Activated naive CD4-positive, alpha-beta T cell treated with anti-CD3 and anti-CD28 coated beads, Interleukin-2, amount 50 U/mL, for 72 hours (primary cell): ENCODE measurements around the gene TNFSF11. TPM values are rescaled to one million over a fixed set of nuclear protein-coding genes. Genes with fewer than 3 reads are reported as not detected.

Experiments used
- ATAC-seq, 2 donors: fragments of 150-1000 bp; cut with Tn5 transposase; 2 replicates each; pipeline ENCODE4 v1.10.0; 2021; ENCODE audit warnings: mild to moderate bottlenecking in 2 of 2, moderate library complexity in 2 of 2
- DNase-seq, 2 donors: peaks; one replicate each; pipeline ENCODE4 v3.0.0; 2021 to 2022; ENCODE audit warnings: low spot score in 2 of 2
- H3K27ac Mint-ChIP-seq, 2 donors: one replicate each; pipeline ENCODE4 v1.8.0; 2022; ENCODE audit warnings: mild to moderate bottlenecking in 2 of 2, mixed read lengths in 2 of 2
- H3K36me3 Mint-ChIP-seq, 2 donors: one replicate each; pipeline ENCODE4 v1.8.0; 2022; ENCODE audit warnings: mixed read lengths in 2 of 2
- H3K9me3 Mint-ChIP-seq, 2 donors: one replicate each; pipeline ENCODE4 v1.8.0; 2022; ENCODE audit warnings: mixed read lengths in 2 of 2
- total RNA-seq, 2 donors: library from RNA; stranded (reverse); gene quantifications; one replicate each; pipeline ENCODE4 v1.2.3, GENCODE V29; 2022

The TNFSF11 gene
- total RNA-seq, 2 donors from 2014 or later = 0.32 to 0.37 TPM

DNA sequence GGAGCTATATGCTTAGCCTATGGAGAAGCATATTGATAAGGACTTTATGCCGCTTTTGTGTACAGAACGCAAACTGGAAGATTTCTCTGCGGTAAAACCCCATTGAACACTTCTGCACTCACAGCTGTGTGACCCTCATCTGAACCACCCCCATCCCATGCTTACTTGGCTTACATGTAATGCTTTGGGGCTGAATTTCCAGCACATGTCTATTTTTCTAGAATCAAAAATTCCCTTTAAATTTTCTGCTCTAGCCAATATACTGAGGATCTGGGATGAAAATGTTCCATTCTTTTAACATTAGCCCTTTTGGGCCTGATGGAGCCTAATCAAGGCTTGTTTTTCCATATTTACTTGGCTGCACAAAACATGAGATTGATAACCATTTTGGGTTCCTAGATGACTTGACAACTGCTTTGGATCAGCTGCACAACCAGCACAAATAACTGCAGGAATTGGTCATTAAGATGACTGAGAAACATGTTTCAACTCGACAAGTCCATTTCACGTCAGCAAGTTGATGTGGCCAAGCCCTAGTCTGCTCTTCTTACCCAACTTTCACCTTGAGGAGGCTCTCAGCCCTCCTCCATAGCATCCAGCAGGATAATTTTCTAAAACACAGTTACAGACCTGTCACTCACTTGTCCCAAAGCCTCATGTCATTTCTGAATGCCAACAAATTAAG, 52.4 kb downstream of the TNFSF11 start:
- DNase-seq = no peak
- Mint-ChIP-seq H3K9me3 (no peaks in the 10 kb centered on the region), H3K27ac (no peak overlapping the region), H3K36me3 (no peaks in the 10 kb centered on the region)
- no peak for ATAC-seq

DNA sequence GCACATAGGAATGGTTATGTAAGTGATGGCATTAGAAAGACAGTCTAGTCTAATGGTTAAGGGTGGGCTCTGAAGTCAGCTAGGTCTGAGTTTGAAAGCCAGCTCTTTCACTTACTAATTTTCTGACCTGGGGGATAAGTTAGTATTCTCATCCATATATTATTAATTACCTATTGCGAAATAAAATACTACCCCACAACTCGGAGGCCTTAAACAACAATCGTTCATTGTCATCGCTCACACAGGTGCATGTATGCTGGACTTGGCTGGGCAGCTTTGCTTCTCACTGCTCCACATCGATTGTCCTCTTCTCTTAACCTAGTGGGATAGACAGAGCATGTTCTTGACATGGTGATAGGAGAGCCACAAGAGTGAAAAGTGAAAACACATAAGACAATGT, 54.7 kb downstream of the TNFSF11 start:
- no peak for DNase-seq
- H3K27ac Mint-ChIP-seq = no peak overlapping the region
- ATAC-seq = no peak
- H3K36me3 Mint-ChIP-seq = no peaks in the 10 kb centered on the region
- no peaks in the 10 kb centered on the region for H3K9me3 Mint-ChIP-seq

DNA sequence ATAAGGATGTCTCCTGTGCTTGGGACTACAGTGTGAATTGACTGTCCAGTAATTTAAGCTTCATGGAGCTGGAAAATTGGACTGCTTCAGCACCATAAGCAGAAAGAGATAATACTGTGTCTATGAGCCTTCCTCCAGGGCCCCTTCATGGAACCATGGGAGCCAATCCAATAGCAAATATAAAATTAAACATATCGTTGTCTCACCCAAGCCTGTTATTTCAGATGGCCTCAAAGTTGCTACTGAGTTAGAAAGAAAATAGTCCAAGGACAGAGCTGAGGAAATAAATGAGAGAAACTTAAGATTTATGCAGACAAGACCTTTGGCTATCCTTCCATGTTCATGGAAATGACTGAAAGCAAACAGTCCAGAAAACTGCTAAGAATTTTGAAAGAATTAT, 57.2 kb downstream of the TNFSF11 start:
- Mint-ChIP-seq H3K36me3 (no peaks in the 10 kb centered on the region), H3K9me3 (no peaks in the 10 kb centered on the region), H3K27ac (no peak overlapping the region)
- no peak for ATAC-seq
- DNase-seq = no peak

DNA sequence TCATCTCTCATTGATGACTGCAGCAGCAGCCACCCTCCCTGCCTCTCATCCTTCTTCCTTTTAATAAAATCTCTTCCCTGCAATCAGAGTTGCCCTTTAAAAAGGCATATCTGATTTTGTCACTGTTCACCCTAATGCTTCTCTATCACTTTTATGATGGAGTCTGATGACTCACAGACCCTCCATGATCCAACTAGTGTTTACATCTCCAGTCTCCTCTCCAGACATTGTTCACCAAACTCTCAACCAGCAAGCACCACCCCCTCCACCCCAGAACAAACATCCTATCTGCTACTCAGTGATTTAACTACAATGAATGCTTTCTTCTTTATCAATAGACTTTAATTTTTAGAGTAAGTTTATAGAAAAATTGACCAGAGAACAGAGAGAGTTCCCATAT, 59.5 kb downstream of the TNFSF11 start:
- Mint-ChIP-seq H3K9me3 (no peaks in the 10 kb centered on the region), H3K36me3 (no peaks in the 10 kb centered on the region), H3K27ac (no peak overlapping the region)
- no peak for DNase-seq
- ATAC-seq = no peak

DNA sequence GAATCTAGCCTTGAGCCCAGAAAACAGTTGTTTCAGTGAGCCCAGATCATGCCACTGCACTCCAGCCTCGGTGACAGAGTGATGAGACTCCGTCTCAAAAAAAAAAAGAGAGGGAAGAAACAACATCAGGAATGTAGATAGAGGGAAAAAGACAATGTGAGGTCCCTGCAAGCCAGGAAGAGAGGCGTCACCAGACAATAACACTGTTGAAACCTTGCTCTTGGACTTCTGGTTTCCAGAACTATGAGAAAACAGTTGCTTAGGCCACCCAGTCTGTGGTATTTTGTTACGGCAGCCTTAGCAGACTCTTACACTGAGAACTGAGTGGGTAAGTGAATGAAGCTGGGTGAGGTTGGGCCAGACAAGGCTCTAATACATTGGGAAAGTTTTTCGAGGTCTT, 64.1 kb downstream of the TNFSF11 start:
- no peaks in the 10 kb centered on the region for H3K9me3 Mint-ChIP-seq
- ATAC-seq (no peak), DNase-seq (no peak)
- H3K27ac Mint-ChIP-seq = no peak overlapping the region
- no peaks in the 10 kb centered on the region for H3K36me3 Mint-ChIP-seq

DNA sequence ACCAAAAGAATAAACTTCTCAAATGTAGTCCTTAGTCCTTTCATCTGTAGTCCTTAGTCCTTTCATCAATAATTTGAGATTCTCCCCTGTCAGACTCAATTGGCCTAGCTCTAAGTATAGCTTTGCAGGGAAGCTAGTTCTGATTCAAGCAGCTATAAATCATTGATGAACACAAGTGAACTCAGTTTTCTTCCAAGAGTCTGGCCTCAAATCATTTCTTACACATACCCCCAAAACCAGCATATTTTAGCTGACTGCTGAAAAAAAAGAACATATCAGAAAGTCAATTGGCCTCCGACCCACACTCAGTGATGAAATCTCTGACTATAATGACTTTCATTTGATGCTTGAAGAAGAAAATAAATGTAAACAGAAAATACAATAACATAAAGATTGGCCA, 64.9 kb downstream of the TNFSF11 start:
- DNase-seq (no peak), ATAC-seq (no peak)
- Mint-ChIP-seq H3K9me3 (no peaks in the 10 kb centered on the region), H3K36me3 (no peaks in the 10 kb centered on the region), H3K27ac (no peak overlapping the region)

DNA sequence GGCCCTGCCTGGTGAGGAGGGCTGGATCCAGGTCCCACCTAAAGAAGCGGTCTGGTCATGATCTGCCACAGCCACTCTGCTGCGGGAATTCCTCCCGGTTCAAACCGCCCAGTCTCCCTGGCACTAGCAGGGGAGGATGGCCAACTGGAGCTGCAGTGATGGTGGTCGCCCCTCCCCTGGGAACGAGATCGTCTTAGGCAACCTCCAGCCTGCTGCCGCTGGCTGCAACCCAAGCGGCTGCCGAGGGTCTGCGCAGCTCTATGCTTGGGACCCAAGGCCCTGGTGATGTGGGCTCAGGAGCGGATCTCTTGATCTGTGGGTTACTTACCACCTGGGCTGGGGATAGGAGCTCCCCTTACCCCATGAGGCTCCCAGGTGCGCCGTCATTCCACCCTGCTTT, 69.1 kb downstream of the TNFSF11 start:
- H3K36me3 Mint-ChIP-seq = no peaks in the 10 kb centered on the region
- H3K27ac Mint-ChIP-seq = no peak overlapping the region
- H3K9me3 Mint-ChIP-seq = no peaks in the 10 kb centered on the region
- ATAC-seq (no peak), DNase-seq (no peak)

DNA sequence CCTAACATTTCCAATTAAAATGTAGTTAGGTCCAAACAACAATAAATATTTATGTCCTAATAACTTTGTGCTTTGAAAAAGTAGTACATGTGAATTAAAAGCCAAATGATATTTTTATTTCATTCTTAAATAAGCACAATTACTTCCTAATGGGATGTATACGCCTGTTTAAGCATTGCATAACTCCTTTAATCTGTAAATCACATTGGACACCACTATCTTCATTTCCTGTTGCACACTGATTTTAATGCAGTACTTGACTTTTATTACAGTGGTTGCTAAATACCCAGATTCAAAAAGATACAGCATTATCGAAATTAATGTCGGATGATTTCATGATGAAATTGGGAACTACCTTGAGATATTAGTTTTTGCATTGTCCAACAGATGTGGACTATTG, 70.9 kb downstream of the TNFSF11 start:
- Mint-ChIP-seq H3K36me3 (no peaks in the 10 kb centered on the region), H3K27ac (no peak overlapping the region), H3K9me3 (no peaks in the 10 kb centered on the region)
- ATAC-seq (no peak), DNase-seq (no peak)

DNA sequence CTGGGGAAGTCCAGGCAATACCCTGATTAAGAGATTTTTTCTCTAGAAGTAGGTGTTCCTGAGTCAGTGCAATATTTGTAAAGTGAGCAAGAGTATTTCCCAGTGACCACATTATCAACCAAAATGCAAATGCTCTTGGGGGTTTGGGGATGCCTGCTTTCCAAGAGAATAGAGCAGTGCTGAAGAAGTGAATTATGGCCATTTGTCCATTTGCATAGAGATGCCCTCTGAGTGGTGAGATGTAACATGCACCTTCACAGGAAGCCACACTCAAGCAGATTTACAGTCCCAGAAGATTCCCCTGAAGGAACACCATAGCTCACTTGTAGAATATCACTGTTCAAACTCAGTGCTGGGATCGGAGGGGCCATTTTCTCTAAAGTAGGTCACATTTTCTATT, 71.8 kb downstream of the TNFSF11 start:
- Mint-ChIP-seq H3K36me3 (no peaks in the 10 kb centered on the region), H3K9me3 (no peaks in the 10 kb centered on the region), H3K27ac (no peak overlapping the region)
- DNase-seq (no peak), ATAC-seq (no peak)

DNA sequence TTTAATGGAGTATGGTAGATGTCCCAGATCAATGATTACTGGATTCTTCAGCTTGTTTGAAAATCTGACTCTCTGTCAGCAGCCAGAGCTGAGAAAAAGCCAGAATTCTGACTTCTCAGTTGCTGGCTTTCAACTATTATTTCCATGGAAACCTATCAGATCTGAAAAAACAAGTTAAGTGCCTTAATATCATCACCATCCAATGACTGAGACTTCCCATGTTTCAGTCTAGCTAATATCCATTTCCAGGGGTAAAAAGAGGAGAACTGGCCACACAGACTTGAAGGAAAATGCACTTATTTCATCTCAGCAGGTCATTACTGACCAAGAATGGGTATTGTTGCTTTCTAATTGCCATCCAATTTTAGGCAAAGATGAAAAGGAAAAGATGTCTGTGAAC, 75.2 kb downstream of the TNFSF11 start:
- Mint-ChIP-seq H3K9me3 (no peaks in the 10 kb centered on the region), H3K27ac (no peak overlapping the region), H3K36me3 (no peaks in the 10 kb centered on the region)
- no peak for ATAC-seq
- no peak for DNase-seq

DNA sequence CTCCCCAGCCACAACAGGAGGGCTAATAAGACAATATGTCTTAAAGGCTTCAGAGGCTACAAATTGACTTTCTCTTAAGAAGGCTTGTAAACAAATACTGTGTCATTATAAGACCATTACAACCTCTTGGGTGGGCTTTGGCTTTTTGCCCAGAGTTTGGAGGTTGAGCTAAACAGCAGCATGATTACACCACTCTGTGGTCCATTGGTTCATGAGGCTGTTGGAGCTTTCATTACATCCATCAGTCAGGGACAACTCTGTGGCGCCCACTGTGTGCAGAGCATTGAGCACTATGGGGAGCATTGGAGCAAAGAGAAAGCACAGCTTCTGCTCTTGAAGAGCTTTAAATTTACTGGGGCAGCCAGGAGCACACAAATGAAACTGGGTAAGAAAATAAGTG, 75.9 kb downstream of the TNFSF11 start:
- no peaks in the 10 kb centered on the region for H3K9me3 Mint-ChIP-seq
- ATAC-seq (no peak), DNase-seq (no peak)
- no peak overlapping the region for H3K27ac Mint-ChIP-seq
- H3K36me3 Mint-ChIP-seq = no peaks in the 10 kb centered on the region

DNA sequence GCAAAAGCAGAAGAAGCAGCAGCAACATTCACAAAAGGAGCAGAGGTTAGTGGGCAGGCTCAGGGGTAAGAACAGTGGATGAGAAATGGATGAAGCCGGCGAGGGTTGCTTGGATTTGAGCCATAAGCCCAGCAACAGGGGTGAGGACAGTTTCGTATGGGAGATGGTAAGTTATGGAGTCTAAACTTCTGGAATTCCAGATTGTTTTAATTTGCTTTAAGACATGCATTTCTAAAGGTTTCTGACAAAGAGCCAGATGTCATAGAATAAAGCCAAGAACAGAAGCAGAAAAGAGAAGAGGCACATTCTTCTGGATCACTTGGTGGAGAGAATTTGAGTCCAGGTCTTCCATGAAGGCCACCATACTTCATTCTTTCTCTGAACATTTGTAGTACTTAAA, 76.6 kb downstream of the TNFSF11 start:
- Mint-ChIP-seq H3K36me3 (no peaks in the 10 kb centered on the region), H3K27ac (no peak overlapping the region), H3K9me3 (no peaks in the 10 kb centered on the region)
- DNase-seq (no peak), ATAC-seq (no peak)

DNA sequence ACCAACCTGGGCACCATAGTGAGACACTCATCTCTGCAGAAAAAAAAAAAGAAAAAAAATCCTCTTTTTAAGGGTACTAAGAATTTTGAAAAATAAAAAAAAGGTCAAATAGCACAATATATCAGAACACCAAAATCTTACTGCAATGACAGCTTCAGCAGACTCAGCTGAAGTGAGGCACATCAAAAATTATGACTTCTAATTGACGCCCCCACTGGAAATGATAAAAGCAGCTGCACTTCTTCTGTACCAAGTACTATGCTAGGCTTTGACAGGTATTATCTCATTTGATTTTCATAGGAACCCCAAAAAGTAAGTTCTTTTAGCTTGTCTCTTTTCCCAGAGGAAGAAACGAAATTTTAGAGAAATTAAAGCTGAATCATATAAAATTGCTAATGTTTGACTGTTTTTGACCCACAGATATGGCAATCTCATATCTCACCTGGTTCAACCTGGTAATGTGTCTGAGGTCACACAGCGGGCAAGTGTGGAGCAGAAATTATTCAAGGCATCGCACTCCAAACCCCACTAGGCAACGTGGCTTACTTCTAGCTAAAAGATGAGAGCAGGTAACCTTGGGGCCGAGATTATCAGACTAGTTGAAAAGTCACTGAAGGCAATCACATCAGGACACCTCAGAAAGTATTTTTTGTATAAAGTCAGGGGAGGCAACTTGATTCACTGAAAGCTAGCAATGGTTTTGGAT, 78.1 kb downstream of the TNFSF11 start:
- H3K9me3 Mint-ChIP-seq = no peaks in the 10 kb centered on the region
- H3K36me3 Mint-ChIP-seq = no peaks in the 10 kb centered on the region
- no peak for ATAC-seq
- DNase-seq = no peak
- no peak overlapping the region for H3K27ac Mint-ChIP-seq

DNA sequence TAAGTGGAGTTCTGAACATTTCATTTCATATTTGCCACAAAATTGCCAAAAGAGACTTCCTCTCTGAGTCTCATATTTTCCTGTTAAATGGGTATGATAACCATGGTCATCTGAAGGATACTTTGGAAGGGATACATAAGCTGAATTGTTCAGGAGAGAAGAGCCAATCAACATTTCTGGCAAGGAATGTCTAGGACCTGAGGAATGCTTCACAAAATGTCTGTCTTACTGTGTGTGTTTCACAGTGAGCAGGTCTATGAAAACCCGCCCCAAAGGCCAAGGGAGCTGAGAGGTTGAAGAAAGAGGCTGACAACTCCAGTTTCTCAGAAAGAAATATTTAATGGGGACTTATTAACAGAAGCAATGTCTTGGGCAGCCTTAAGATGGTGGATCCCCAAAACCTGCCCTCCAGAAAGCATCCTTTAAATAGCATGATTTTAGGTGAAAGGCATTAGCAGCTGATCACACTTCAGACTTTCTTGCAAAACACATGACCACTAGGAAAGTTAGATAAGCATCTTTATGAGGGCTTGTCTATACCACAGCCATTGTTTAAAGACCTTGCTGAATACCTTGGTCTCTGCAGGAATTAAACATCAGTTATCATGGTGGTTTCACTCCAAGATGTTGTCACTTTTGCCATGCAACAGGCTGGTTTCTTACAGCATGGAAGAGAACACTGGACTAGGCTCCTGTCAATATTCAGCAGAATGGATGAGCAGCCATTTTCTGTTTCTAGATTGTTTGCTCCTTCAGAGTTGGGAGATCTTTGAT, 78.9 kb downstream of the TNFSF11 start:
- no peak for DNase-seq
- Mint-ChIP-seq H3K9me3 (no peaks in the 10 kb centered on the region), H3K36me3 (no peaks in the 10 kb centered on the region), H3K27ac (no peak overlapping the region)
- ATAC-seq = no peak

DNA sequence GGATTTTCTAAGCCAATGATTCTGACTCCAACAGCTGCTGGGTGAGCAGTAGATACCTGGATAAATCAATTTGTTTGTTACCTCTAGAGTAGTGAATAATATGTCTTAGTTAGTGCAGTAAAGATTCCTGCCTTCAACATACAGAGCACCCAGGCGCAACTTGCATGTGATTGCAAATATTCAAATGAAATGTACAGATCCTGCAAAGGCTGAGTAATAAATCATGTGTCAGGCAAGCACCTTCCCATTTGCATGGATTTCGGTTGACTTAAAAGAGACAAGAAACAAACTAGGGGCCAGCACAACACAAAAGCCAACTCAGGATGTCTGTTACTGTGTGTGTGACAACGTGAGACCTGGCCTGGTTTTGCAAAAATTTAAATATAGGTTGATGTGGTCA, 79.7 kb downstream of the TNFSF11 start:
- no peak for ATAC-seq
- no peak for DNase-seq
- no peak overlapping the region for H3K27ac Mint-ChIP-seq
- H3K36me3 Mint-ChIP-seq = no peaks in the 10 kb centered on the region
- no peaks in the 10 kb centered on the region for H3K9me3 Mint-ChIP-seq

DNA sequence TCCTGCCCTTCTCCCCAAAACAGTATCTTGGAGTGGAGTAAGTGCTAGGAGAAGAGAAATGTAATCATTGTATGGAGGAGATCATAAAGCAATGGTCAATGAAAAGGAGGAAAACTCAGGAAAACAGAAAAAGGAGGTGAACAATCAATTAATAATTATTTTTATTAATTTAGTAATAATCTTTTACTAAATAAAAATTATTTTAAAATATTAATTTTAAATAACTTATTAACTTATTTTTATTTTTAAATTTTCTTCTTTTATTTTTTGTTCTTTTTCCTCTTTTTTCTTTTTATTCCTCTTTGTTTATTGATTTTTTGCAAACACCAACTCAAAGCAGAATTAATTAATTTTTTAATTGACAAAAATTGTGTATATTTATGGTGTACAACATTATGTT, 80.3 kb downstream of the TNFSF11 start:
- Mint-ChIP-seq H3K36me3 (no peaks in the 10 kb centered on the region), H3K27ac (no peak overlapping the region), H3K9me3 (no peaks in the 10 kb centered on the region)
- DNase-seq (no peak), ATAC-seq (no peak)

DNA sequence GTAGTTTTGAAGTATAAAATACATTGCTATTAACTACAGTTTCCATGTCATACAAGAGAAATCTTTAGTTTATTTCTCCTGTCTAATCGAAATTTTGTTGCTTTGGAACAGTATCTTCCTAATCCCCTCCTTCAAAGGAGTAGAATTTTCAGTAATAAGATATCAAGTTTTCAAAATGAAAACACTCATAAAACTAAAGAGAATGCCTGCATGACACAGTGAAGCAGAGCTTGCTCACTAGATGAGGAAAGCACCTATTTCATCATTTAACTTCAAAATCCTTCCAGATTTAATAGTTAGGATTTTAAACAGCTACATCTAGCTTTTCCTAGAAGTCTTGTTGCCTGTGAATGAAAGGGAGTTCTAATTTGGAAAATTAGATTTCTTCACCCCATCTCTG, 80.8 kb downstream of the TNFSF11 start:
- H3K9me3 Mint-ChIP-seq = no peaks in the 10 kb centered on the region
- DNase-seq (no peak), ATAC-seq (no peak)
- no peak overlapping the region for H3K27ac Mint-ChIP-seq
- no peaks in the 10 kb centered on the region for H3K36me3 Mint-ChIP-seq

DNA sequence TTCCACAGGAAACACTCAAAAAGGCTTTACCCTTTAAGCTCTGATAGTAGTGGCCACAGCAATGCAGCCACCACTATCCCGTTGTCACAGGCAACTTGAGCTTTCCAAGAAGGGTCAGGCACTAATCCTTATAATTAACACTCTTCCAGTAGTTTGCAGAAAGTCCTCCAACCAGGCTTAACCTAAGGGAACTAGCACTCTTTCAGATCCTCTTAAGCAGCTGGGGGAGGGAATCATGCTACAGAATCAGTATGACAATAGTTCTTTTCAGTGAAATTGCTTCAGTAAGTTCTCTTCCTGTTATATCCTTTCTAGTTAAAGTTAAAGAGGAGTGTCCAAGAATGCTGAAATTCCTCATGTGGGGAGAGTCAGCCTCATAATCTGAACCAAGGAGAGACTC, 82.2 kb downstream of the TNFSF11 start:
- ATAC-seq (no peak), DNase-seq (no peak)
- Mint-ChIP-seq H3K9me3 (no peaks in the 10 kb centered on the region), H3K27ac (no peak overlapping the region), H3K36me3 (no peaks in the 10 kb centered on the region)
